ENCODE measurements around the gene UBTD2.

The UBTD2 gene

DNA sequence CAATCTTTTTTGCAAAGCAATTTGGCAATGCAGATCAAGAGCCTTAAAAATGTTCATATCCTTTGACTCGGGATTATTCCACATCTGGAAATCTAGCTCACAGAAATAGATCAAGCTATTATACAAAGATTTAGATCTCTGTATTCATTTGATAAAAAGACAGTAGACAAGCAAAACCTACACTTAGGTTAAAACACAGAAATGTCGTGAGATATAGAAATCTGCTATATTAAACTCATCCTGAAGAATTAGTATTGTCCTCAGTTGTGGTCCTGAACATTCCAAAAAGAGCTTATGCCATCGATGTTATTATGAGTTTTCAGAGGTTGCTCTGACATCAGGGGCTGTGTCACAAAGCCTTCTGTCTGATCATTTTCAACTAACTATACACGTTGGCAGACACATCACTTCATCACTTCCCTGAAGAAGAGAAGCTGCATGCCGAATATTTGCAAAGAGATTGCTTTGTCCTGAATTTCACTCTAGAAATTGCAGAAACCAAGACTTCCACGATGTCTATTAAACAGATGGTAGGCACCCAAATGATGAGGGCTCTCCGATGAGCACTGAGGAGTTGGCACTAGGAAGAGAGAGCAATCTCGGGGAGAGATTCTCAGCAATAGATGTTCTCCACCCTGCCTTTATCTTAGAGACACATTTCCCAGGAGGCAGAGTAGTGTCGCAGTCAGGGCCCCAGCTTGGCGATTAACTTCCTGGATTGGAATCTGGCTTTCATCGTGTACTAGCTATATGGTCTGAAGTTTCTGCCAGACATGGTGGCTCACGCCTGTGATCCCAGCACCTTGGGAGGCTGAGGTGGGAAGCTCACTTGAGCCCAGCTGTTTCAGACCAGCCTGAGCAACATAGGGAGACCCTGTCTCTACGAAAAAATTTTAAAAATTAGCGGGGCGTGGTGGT lies 1.9 kb upstream of the UBTD2 start:
- Mint-ChIP-seq H3K27me3 (ENCODE audit: low read depth) (no peaks in the 10 kb centered on the region), H3K4me1 (peaks cover 30% of the 10 kb centered on the region), H3K9me3 (no peaks in the 10 kb centered on the region), H3K4me3 (peak overlapping the region; percentile 96 to 99 (median 98)), H3K36me3 (ENCODE audit: low read depth) (no peaks in the 10 kb centered on the region), H3K27ac (peak overlapping the region; percentile 99 to 100 (median 99))
- TF ChIP-seq, protein P1, sequence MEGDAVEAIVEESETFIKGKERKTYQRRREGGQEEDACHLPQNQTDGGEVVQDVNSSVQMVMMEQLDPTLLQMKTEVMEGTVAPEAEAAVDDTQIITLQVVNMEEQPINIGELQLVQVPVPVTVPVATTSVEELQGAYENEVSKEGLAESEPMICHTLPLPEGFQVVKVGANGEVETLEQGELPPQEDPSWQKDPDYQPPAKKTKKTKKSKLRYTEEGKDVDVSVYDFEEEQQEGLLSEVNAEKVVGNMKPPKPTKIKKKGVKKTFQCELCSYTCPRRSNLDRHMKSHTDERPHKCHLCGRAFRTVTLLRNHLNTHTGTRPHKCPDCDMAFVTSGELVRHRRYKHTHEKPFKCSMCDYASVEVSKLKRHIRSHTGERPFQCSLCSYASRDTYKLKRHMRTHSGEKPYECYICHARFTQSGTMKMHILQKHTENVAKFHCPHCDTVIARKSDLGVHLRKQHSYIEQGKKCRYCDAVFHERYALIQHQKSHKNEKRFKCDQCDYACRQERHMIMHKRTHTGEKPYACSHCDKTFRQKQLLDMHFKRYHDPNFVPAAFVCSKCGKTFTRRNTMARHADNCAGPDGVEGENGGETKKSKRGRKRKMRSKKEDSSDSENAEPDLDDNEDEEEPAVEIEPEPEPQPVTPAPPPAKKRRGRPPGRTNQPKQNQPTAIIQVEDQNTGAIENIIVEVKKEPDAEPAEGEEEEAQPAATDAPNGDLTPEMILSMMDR (IDR thresholded peaks at IDR 0.05; ENCODE audit: unreplicated experiment in 3 of 3) = no peak

DNA sequence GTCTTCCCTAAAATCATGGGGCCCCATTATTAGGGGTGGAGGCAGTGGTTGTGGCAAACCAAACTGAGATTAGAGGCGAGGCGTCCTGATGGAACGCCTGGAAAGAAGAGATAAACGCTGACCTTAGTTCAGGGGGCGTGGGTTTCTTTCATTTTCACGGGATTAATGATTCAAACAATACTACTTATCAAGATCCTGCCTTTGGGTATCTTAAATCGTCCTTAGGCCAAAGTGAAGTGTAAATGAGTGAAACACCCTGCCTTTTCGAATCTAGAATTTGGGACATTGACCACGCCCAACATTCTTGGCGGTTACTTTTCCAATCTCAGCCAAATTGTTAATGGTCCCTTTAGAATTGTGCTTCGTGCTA lies 1.0 kb upstream of the UBTD2 start:
- TF ChIP-seq, protein P1 (IDR thresholded peaks at IDR 0.05; ENCODE audit: unreplicated experiment in 3 of 3) = no peak
- Mint-ChIP-seq H3K27ac (peak overlapping the region; percentile 99 to 100 (median 99)), H3K9me3 (no peaks in the 10 kb centered on the region)

DNA sequence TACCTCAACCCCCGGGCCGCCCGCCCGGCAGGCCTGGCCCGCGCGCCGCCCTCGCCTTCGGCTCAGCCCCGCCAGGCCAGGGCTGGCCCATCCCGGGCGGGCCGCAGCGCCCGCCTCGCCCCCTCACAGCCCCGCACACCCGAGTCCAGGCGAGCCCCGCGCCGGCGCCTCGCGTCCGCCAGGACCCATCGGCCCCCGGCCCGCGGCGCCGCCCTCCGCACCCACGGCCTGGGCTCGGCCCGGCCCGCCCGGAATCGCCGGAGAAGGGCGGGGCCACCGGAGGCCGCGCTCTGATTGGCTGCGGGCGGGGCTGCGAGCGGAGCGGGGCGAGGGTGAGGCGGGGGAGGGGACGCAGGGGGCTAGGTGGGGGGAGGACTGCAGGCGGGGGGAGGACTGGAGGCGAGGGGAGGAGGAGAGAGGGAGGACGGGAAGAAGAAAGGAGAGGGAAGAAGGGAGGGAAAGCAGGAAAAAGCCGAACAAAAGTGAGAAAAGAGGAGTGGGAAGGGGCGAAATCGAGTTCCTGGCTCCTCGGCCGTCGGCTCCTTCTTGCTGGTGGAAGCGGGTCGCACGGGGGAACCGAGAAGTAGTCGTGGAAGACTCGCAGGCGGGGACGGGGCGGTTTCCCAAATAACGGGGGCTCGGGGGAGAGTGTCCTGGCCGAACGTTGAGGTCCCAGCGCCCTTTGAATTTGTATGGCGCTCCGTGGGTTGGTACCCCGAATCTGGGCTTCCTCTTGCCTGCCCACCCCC lies 472 bp upstream of the UBTD2 start:
- H3K9me3 Mint-ChIP-seq = no peaks in the 10 kb centered on the region
- no peaks in the 10 kb centered on the region for H3K27me3 Mint-ChIP-seq (ENCODE audit: low read depth)
- H3K27ac Mint-ChIP-seq = peak overlapping the region; percentile 99 to 100 (median 99)
- peak overlapping the region; percentile 96 to 99 (median 98) for H3K4me3 Mint-ChIP-seq
- peaks cover 7% of the 10 kb centered on the region for H3K36me3 Mint-ChIP-seq (ENCODE audit: low read depth)
- peaks cover 30% of the 10 kb centered on the region for H3K4me1 Mint-ChIP-seq
- TF ChIP-seq, protein P1 (IDR thresholded peaks at IDR 0.05; ENCODE audit: unreplicated experiment in 3 of 3) = no peak

More for the DNA sequence above, 1.0 kb upstream of the UBTD2 start:
- H3K4me1 Mint-ChIP-seq = peaks cover 30% of the 10 kb centered on the region
- peaks cover 2% of the 10 kb centered on the region for H3K36me3 Mint-ChIP-seq (ENCODE audit: low read depth)
- no peaks in the 10 kb centered on the region for H3K27me3 Mint-ChIP-seq (ENCODE audit: low read depth)
- H3K4me3 Mint-ChIP-seq = peak overlapping the region; percentile 96 to 99 (median 98)

DNA sequence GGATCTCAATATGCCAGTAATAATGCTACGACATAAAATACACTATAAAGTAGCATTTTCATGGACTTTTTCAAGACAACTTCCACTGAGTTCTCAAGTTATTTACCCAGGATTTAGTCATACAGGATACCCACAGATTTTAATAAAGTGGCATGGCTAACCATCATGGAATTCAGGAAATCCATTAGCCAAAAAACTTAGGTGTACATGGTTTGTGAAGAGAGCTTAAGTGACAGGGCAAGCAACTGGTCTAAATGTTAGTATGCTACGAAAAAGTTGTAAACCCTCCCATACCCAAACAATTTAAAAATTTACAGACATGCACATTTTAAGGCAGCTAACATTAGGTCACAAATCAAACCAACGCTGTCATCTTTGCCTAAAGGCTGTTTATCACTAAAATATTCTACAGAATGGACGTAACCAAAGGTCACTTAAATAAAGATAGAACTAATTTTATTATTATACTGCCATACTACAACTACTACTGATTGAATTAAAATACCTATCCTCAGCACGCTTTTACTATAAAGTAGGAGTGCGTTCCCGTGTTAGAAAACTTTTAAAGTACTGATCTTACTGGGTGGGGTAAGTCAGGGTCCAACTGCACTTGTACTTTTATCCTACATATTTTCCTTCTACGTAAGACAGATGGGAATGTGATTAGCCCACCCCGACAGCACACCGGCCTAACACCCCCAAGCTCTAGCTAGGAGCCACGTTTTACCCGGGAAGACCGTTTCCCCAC lies 1.1 kb downstream of the UBTD2 start:
- no peaks in the 10 kb centered on the region for H3K27me3 Mint-ChIP-seq (ENCODE audit: low read depth)
- TF ChIP-seq, protein P1 (IDR thresholded peaks at IDR 0.05; ENCODE audit: unreplicated experiment in 3 of 3) = no peak
- peaks cover 30% of the 10 kb centered on the region for H3K4me1 Mint-ChIP-seq
- H3K36me3 Mint-ChIP-seq (ENCODE audit: low read depth) = peaks cover 21% of the 10 kb centered on the region
- peaks cover 3% of the 10 kb centered on the region for H3K9me3 Mint-ChIP-seq
- peak overlapping the region; percentile 98 to 99 (median 99) for H3K27ac Mint-ChIP-seq
- H3K4me3 Mint-ChIP-seq = peak overlapping the region; percentile 97 to 100 (median 99)

DNA sequence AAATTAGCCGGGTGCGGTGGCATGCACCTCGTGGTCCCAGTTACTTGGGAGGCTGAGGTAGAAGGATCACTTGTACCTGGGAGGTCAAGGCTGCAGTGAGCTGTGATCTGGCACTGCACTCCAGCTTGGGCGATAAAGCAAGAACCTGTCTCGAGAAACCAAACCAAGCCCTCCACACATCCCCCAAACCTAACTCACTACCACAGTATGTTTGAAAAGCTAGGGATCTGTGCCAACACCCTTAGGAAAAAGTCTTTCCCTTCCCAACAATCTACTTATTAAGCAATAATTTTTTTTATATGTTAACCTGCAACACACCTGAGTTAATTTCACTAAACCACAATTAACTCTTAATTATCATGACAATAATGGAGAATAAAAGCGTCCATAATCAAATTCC lies 2.2 kb downstream of the UBTD2 start:
- TF ChIP-seq, protein P1 (IDR thresholded peaks at IDR 0.05; ENCODE audit: unreplicated experiment in 3 of 3) = no peak
- peaks cover 3% of the 10 kb centered on the region for H3K9me3 Mint-ChIP-seq
- peaks cover 32% of the 10 kb centered on the region for H3K4me1 Mint-ChIP-seq
- H3K27ac Mint-ChIP-seq = peak overlapping the region; percentile 71 to 99 (median 98)
- H3K4me3 Mint-ChIP-seq = peak overlapping the region; percentile 97 to 100 (median 99)
- H3K27me3 Mint-ChIP-seq (ENCODE audit: low read depth) = no peaks in the 10 kb centered on the region
- peaks cover 32% of the 10 kb centered on the region for H3K36me3 Mint-ChIP-seq (ENCODE audit: low read depth)

Measured in nephron (organoid).